HG03378 (cell line): Measurements from ENCODE around the gene KLRF1.

Experiments
- ATAC-seq: cut with Tn5 transposase; IDR thresholded peaks from one replicate; pipeline ENCODE4 v1.9.1; 2021; ENCODE audit warnings: mild to moderate bottlenecking, moderate library complexity; ENCODE audit not compliant: unreplicated experiment

KLRF1 gene, protein sequence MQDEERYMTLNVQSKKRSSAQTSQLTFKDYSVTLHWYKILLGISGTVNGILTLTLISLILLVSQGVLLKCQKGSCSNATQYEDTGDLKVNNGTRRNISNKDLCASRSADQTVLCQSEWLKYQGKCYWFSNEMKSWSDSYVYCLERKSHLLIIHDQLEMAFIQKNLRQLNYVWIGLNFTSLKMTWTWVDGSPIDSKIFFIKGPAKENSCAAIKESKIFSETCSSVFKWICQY

DNA sequence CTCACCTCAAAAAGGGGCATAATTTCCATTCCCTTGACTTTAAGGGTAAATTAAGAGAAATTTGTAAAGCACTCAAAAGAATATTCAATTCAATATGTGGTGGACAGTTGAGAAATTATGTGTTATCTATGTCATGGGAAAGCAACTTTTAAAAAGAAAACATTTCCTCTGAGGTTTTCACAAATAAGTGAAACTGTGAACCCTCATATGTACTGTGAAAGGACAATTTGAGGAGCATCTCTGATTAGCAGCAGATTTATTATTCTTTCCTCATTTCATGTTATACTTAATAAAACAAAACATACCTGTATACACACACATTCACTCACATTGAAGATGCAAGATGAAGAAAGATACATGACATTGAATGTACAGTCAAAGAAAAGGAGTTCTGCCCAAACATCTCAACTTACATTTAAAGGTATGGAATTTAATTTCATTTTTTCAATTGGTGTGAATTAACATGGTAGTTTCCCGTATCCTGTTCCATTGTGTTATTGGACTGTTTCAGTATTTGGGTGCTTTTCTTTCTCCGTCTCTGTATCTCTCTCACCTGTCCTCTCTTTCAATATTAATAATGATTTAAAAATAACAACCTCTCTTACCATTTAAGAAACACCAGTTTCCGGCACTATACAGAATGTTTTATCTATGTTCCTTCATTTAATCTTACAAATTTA lies at the start of gene KLRF1:
Gene KLRF1, plus strand, starts transcription at position 273 of the 680 bp plus-strand sequence. Its CDS starts 64 bp downstream, at position 337.
- ATAC-seq = no peak

DNA sequence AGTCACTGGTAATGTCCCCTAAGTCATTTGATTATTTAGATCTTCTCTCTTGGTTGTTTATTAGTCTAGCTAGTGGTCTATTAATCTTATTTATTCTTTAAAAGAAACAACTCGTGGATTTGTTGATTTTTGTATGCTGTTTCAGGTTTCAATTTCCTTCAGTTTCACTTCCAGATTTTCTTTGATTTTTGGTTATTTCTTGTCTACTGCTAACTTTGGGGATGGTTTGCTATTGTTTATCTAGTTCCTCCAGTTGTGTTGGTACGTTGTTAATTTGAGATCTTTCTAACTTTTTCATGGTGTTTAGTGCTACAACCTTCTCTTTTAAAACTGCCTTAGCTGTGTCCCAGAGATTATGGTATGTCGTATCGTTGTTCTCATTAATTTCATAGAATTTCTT lies 48.1 kb upstream of the KLRF1 start:
- ATAC-seq = no peak

DNA sequence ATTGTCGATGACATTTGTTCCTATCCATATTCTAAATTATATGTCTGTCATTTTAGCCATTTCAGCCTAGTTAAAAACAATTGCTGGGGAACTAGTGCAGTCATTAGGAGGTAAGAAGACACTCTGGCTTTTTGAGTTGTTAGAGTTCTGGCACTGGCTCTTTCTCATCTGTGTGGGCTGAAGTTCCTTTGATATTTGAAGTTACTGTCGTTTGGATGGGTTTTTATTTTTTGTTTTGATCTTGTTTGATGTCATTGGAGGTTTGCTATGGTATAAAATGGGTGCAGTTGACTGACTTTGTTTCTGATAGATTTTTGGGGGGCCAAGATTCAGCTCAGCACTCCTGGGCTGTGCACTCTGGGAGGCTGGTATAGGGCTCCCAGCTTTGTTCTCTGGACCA lies 45.9 kb upstream of the KLRF1 start:
- ATAC-seq = no peak

DNA sequence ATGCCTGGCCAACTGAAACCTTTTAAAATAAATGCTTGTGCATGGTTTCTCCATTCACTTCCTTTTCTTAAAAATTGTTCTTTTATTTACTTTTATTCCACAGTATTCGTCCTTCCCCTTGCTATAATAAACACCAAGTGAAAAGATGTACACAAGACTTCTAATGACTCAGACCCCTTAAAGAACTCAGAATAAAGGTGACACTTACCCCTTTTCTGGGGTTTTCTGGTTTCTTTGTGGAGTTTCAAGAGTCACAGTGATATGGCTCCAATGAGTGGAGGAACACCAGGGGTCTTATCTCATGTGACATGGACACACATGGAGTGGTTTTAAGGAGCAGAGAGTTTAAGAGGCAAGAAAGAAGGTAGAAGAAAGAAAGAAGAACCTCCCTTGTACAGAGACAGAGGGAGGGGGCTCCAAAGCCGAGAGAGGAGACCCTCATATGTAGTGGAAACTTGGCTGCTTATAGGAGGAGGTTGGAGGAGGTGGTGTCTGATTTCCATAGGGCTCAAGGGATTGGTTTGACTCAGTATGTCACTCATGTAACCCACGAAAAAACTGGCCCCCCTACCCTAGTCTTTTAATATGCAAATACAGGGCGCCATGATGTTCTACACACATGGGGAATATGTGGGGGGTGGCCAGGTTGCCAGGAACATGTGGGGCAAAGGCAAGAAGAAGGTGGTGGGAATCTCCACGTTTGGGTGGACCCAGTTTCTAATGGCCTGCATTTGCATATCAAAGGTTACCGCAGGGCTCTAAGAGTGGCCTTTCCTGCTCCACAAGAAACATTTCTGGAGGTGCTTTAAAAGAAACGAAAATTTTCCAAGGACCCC lies 44.5 kb upstream of the KLRF1 start:
- ATAC-seq = no peak

DNA sequence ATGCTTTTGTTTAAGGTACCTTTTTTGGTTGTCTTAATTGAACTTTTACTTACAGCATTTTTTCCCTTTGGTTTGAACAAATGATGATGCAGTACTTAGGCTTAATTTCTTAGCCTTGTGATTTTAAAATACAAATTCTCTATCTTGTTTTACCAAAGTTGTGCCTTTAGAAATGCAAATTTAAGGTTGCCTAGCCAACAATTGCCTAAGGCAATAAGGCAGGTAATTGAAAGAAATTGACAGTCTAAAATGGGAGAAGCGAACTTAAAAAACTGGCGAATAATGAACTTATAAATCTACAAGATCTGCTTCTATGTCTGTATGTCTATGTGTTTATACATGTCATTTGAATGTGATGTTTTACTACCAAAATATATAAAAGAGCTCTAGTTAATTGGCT lies 43.0 kb upstream of the KLRF1 start:
- ATAC-seq = no peak

DNA sequence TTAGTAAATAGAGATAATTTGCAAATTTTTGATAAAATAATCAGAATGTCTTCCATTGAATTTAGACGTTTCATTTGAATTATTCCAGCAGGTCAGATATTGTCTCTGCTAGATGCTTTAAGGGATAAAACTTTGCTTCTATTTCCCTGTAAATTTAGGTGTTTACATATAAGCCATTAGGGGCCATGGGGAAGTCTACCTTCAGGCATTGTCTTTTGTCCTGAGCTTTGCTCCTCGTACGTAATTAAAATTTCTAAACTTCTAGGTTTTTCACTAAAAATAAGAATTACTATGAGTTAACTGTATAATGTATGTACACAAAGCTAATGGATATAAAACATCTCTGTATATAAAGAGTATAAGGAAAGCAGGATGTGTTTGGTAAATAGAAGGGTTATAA lies 42.5 kb upstream of the KLRF1 start:
- ATAC-seq = no peak

DNA sequence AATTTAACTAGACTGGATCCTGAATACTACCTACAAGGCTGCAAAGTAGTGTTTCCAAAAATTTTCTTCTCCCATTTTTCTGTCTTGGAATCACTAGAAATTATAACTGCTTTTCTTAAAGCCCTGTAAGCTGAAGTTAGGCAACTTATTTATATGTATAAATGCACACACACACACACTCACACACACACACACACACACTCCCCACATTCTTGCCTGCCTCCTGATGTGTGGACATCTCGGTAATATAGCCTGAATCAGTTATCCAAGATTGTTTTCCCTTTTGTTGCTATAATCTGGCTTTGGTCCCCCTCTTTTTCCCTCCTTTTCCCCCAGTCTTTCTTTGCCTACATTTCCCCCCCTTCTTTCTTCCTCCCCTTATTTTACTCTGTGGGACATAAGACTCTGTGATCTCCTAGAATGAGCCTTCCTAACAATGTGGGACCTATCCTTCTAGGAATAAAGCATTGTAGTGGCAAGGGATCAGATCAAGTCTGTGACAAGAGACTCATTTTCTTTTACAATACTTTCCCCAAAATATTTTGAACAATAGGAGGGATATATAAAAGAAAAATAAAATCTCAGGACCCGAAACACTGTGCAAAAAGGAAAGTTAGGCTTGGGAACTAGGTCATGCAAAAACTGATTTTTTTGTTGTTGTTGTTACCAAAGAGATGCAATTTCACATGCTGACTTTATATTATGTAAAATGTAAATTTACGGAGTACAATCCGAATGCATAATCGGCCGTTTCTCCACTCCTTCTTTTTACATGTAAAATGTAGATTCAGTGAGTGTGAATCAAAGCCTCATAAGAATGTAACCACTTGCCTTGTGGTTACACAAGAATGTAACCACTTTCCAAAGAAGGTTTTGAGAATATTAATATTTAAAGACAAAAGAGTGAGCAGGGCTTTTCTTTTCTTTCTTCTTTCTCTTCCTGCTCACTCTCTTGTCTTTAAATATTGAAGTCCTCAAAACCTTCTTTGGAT lies 40.3 kb upstream of the KLRF1 start:
- ATAC-seq = no peak

DNA sequence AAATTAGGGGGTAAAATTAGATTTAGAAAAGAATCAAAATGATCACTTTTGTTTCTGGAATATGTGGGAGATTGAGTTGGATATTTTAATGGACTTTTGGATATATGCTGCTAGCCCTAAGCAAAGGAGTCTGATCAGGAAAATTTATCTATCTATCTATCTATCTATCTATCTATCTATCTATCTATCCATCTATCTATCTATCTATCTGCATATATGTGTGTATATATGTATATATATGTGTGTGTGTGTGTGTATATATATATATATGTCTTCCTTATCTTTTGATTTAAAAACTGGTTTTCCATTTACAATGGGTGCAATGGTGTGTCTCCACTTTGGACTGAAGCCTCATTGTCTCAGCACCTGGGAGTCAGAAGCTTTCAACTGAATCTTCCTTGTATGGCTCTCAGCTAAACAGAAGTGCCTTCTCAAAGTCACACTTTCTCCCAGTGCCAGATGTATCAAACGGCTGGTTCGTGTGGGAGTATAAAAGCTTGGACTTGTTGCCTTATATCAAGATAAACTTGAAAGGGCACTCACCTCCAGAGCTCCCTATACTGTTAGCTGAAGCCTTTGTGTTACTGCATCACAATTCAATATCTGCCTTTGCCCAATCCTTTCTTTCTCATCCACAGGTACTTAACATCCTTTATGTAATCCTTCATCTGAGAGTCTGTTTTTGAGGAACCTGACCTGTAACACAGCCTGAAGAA lies 34.9 kb upstream of the KLRF1 start:
- ATAC-seq = no peak

DNA sequence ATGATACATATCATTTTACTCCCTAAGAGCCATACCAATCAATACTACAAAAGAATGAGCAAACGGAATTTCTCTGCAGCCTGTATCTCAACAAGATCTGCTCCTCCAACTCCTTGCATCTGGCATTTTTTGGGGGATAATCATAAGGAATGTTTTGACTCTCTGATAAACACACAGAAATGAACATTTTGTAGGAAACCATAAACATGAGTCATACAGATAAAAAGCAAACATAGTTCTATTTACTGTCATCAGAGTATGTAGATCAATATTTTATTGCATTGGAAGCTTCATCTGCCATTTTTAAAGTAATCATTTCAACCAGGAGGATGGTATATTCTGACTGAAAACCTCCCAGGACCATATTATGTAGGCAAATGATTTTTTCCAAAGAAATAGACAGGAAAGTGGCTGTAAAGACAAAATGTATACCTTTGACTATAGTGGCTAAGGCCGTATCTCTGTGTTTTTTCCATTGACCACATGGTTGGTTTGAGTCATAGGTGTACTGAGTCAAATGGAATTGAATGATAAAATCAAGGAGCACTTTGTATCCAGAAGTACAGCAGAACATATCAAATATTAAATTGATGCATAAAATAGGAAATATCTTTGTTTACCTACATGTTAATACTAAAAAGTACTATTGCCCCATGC lies 34.2 kb upstream of the KLRF1 start:
- ATAC-seq = no peak

DNA sequence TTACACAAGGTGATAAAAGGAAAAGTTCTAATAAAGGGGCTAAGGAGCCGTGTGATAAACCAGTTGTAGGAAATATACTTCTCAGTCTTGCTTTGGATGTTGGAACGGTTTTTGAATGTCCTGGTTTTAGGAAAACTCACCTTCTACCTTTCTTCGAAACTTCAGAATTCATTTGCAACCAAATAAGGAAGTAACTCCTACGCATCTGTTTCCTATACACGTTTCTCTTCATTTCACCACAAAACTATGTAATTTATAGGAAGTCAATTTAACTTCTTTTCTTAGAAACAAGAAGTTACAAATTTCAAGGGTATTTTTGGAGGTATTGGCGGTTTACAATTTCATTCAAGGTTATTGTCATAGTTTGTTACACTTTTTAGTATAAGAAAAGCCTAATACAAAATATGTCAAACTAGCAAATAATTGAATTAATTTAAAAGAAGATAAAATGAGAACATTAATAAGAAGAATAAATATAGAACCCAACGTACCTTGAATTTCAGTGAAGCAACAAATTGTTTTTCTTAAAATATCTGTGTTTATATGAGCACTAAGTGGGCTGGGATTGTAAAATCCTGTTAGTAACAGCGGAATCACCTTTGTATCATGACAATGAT lies 33.4 kb upstream of the KLRF1 start:
- ATAC-seq = no peak

DNA sequence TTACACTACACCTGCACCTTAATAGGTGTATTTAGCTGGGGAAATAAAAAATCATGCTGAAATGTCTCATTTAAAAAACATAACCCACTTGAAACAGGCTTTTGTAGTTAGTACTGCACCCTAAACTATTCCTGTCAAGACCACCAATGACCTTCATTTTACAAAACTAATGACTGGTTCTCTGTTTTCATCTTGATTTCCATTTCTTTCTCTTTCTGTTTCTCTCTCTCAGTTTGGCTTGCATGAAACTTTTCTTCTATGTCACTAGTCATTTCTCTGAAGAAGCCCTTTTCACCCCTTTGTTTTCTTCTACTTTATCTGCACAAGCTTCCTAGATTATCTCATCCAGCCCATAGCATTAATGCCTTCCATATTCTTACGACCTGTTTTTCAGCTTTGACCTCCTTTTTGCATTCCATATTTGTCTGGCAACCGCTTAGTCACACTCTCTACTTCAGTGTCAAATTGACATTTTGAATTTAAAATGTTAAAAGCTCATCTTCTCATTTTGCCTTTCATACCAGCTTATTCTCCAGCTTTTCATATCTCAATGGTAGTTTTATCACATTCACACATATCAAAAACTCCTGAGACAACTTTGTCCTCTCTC lies 32.7 kb upstream of the KLRF1 start:
- ATAC-seq = no peak

DNA sequence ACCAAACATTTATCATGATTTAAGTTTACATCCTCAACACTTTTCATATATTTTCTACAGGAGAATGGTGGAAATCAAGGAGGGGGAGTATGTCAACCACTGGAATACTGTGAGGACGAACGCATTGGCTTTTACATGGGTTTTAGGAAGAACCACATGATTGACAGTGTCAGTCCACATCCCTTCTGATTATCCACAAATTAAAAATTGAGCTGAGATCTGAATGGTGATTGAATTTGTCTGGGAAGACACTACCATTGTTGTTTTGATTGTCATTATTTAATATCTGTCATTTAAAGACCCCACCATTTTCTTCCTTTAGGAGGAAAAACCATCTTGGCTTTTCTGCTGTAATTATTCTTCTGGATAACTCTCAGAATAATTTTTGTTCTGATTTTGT lies 31.3 kb upstream of the KLRF1 start:
- ATAC-seq = no peak

DNA sequence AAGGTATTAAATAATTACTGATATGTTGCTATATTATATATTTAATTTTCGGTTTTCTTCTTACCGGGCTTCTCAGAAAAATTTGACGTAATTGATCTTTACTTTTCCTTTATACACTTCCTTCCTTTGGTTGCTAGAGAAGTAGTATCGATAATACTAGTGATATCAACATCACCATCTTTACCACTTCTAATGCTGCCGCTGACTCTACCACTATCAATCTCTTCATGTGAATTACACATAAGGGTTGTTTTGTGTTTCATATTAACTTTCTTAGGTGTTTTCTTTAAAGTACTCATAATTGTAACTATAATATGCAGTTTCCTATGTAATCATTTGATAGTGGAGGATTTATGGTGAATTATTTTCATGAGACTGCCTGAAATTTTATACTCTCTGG lies 30.9 kb upstream of the KLRF1 start:
- ATAC-seq = no peak

DNA sequence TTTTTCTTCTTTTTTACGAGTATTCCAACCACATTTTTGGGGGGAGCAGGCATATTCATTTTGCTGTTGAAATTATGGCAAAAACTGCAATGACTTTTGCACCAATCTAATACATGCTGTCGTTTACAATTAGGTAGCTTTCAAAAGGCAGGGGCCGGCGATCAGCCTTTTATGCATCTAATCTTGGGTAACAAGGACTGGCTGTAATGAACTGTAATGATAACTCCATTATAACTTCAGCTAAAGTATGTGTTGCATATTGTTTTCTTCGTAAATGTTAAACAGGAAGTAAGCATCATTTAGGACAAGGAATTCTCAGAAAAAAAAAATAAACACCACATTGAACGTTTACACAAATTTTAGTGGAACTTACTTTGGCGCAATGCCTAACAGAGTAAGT lies 30.3 kb upstream of the KLRF1 start:
- ATAC-seq = no peak

DNA sequence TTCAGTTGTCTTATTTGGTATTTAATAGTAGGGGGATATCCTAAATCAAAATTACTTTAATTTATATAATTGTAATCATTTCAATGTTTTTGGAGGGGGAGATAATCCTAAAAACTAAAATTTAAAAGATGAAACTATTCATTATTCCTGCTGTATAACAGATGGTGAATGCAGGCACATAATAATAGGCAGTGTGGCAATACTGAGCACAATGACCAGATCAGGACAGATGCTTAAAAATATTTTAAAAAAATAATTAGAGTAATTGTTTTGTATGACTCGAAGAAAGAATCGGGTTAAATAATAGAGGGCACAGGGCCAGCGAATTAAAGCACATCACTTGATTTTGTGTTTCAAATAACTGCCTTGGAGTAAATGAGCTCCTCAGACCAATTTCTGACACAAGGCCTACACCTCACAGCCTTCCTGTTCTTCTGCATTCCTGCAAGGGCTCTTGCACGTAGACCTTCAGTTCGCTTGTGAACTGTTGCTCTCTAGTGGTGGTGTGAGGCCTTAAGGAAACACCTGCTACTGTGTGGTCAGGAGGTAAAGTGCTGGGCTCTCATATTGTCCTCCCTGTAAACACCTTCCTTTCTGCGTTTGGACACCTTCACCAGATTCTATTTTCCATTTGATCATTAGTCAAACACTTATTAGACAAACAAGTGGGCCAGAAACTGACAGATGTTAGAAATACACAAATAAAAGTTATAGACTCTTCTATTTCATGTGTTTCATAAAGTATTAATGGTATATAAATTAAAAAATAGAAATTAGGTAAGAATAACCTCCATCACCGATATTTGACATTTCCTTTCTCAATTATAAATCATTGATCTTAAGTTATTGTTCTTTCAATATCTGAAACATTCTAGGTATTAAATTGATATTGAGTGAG lies 29.3 kb upstream of the KLRF1 start:
- peak; percentile 91 for ATAC-seq

DNA sequence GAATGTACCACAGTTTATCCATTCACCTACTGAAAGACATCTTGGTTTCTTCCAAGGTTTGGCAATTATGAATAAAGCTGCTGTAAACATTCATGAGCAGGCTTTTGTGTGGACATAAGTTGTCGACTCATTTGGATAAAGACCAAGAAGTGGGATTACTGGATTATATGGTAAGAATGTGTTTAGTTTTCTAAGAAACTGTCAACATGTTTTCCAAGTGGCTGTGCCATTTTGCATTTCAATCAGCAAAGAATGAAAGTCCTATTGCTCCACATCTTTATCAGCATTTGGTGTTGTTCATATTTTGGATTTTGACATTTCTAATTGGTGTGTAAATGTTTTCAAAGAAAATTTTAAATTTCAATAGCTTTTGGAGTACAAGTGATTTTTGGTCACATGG lies 27.3 kb upstream of the KLRF1 start:
- no peak for ATAC-seq

DNA sequence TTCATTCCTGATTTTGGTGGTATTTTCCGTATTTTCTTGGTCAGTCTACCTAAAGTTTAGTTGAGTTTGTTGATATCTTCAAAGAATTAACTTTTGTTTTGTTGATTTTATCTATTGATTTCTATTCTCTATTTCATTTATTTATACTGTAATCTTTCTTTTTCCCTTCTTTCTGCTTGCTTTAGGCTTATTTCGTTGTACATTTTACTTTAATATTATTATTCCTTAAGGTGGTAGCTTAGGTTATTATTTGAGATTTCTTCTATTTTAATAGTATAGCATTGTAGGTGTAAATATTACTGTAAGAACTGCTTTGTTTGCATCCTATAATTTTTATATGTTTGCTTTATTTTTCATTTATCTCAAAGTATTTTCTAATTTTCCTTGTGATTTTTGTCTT lies 21.4 kb upstream of the KLRF1 start:
- ATAC-seq = no peak

DNA sequence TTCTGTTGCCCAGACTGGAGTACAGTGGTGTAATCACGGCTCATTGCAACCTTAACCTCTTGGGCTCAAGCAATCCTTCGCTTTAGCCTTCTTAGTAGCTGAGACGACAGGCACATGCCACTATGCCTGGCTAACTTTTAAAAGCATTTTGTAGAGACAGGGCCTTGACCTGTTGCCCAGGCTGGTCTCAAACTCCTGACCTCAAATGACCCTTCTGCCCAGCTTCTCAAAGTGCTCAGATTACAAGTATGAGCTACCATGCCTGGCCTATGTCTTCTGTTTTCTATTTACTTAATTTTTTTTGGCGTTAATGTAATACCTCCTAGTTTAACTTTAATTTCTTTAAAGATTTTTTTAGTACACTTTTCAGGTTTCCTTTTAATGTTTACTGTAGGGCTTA lies 20.6 kb upstream of the KLRF1 start:
- no peak for ATAC-seq
